Measurements from ENCODE around the gene FXN. TPM values are rescaled to one million over a fixed set of nuclear protein-coding genes. Genes with fewer than 3 reads are reported as not detected.

The FXN gene
- polyA plus RNA-seq, 3 donors = 9.1 to 27.3 (median 15.9) TPM

DNA sequence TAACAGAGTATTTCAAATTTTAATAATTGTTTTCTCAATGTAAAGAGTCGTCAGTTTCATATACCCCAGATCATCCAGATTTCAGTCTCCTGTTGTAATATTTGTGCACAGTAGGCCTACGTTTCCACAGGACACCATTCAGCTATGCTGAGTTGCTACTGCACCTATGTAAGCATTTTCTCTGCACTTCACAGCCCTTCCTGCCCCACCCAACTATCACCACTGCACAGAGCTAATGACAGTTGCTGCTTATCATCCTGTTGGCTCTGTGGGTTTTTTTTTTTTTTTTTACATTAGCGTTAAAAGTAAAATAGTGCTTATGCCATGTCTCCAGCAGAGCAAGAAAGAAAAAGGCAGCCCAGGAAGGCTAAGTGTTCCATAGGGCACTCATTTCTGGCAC, 15.7 kb upstream of the FXN start:
- no peak overlapping the region for H3K4me3 Mint-ChIP-seq

DNA sequence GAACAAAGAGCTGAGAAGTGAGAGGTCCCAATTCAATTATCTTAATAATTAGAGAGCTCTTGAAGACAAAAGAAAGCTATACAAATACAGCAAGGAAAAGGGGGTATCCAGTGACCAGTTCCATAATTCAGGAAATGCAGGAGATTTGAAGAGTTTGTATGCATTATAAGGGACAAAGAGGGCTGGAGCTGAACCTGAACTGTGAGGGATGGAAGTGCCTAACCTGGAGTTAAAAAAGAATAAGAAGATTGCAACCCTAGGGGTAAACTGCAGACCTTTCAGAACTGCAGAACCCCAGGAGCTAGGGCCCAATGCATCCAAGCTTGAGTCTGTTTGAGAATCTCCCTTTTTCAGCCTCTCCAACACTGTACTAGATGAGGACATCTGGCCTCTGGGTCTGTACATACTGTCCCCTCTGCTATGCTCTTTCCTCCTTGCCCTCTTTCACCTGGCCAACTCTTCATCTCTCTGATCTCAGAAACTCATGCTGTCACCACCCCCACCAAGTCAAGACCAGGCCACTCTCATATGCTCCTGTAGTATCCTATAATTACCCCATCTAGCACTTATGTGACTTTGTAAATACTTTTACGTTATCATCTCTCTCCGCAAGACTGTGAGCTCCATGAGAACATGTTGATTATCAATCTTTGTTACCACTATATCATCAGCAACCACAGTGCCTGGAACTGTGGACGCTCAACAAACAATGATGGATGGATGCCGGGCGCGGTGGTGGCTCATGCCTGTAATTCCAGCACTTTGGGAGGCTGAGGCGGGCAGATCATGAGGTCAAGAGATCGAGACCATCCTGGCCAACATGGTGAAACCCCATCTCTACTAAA, 15.0 kb upstream of the FXN start:
- no peak overlapping the region for H3K9ac ChIP-seq (ENCODE audit: insufficient read depth, low read length, poor library complexity, severe bottlenecking)
- 79% methylated on average over 2 of the region's 8 CpGs for WGBS (ENCODE audit: insufficient coverage)
- Mint-ChIP-seq H3K9me3 (peaks cover 0 to 3% (median 0%) of the 10 kb centered on the region in 7 donors), H3K27me3 (ENCODE audit: low read depth in 3 of 3) (peaks cover 1 to 8% (median 5%) of the 10 kb centered on the region in 3 donors), H3K27ac (no peak overlapping the region), H3K36me3 (no peaks in the 10 kb centered on the region), H3K4me1 (peaks cover 9% of the 10 kb centered on the region), H3K4me3 (no peak overlapping the region)
- TF ChIP-seq, protein P1, sequence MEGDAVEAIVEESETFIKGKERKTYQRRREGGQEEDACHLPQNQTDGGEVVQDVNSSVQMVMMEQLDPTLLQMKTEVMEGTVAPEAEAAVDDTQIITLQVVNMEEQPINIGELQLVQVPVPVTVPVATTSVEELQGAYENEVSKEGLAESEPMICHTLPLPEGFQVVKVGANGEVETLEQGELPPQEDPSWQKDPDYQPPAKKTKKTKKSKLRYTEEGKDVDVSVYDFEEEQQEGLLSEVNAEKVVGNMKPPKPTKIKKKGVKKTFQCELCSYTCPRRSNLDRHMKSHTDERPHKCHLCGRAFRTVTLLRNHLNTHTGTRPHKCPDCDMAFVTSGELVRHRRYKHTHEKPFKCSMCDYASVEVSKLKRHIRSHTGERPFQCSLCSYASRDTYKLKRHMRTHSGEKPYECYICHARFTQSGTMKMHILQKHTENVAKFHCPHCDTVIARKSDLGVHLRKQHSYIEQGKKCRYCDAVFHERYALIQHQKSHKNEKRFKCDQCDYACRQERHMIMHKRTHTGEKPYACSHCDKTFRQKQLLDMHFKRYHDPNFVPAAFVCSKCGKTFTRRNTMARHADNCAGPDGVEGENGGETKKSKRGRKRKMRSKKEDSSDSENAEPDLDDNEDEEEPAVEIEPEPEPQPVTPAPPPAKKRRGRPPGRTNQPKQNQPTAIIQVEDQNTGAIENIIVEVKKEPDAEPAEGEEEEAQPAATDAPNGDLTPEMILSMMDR (IDR thresholded peaks at IDR 0.05) = no peak
- intact Hi-C loops (cut with micrococcal nuclease) = loop anchor here (5.0 to 10.0 kb wide), 2 partner anchors 423 to 436 kb away; no protein-coding TSS in a partner anchor
- no peaks in the 10 kb centered on the region for H3K9me3 ChIP-seq (replicated peaks in 1 of 2; ENCODE audit: control insufficient read depth in 1 of 2, insufficient read depth in 1 of 2, low read length in 2 of 2)
- H4K20me1 ChIP-seq (ENCODE audit: insufficient read depth, low read length) = no peaks in the 10 kb centered on the region
- H3K79me2 ChIP-seq (ENCODE audit: insufficient read depth, low read length) = no peaks in the 10 kb centered on the region
- no peaks in the 10 kb centered on the region for H3K27me3 ChIP-seq (ENCODE audit: control insufficient read depth in 2 of 2, insufficient read depth in 2 of 2, low read length in 2 of 2)
- no peak overlapping the region for H3K27ac ChIP-seq (ENCODE audit: low read depth in 1 of 2, low read length in 2 of 2)
- H3K4me2 ChIP-seq (replicated peaks; ENCODE audit: extremely low read depth, low read length, poor library complexity, severe bottlenecking) = no peak overlapping the region
- no peak overlapping the region for H2AFZ ChIP-seq (ENCODE audit: insufficient read depth, low read depth, low read length, poor library complexity, severe bottlenecking)
- no peaks in the 10 kb centered on the region for H3K36me3 ChIP-seq (replicated peaks in 1 of 2; ENCODE audit: control insufficient read depth in 1 of 2, insufficient read depth in 2 of 2, low read length in 2 of 2)
- no peak overlapping the region for H3K4me3 ChIP-seq (replicated peaks in 1 of 3; ENCODE audit: low read depth in 2 of 3, low read length in 3 of 3)
- no peaks in the 10 kb centered on the region for H3K4me1 ChIP-seq (ENCODE audit: control insufficient read depth in 1 of 2, insufficient read depth in 2 of 2, low read length in 2 of 2)
- DNase-seq = no peak

More for the DNA sequence above, 15.7 kb upstream of the FXN start:
- H3K36me3 ChIP-seq (replicated peaks in 1 of 2; ENCODE audit: control insufficient read depth in 1 of 2, insufficient read depth in 2 of 2, low read length in 2 of 2) = no peaks in the 10 kb centered on the region
- Mint-ChIP-seq H3K36me3 (no peaks in the 10 kb centered on the region), H3K27me3 (ENCODE audit: low read depth in 3 of 3) (peaks cover 5 to 8% (median 5%) of the 10 kb centered on the region in 3 donors), H3K27ac (no peak overlapping the region), H3K4me1 (peaks cover 9% of the 10 kb centered on the region), H3K9me3 (peaks cover 0 to under 1% (median 0%) of the 10 kb centered on the region in 7 donors)
- H3K4me2 ChIP-seq (replicated peaks; ENCODE audit: extremely low read depth, low read length, poor library complexity, severe bottlenecking) = no peak overlapping the region
- intact Hi-C loops (cut with micrococcal nuclease) = loop anchor here (5.0 to 10.0 kb wide), 2 partner anchors 423 to 435 kb away; no protein-coding TSS in a partner anchor
- no peak overlapping the region for H3K9ac ChIP-seq (ENCODE audit: insufficient read depth, low read length, poor library complexity, severe bottlenecking)
- H3K4me3 ChIP-seq (replicated peaks in 1 of 3; ENCODE audit: low read depth in 2 of 3, low read length in 3 of 3) = no peak overlapping the region
- H2AFZ ChIP-seq (ENCODE audit: insufficient read depth, low read depth, low read length, poor library complexity, severe bottlenecking) = no peak overlapping the region
- H3K79me2 ChIP-seq (ENCODE audit: insufficient read depth, low read length) = no peaks in the 10 kb centered on the region
- no peak overlapping the region for H3K27ac ChIP-seq (ENCODE audit: low read depth in 1 of 2, low read length in 2 of 2)
- no CpG with 5 or more reads among the region's 3 CpGs for WGBS (ENCODE audit: insufficient coverage)
- H3K4me1 ChIP-seq (ENCODE audit: control insufficient read depth in 1 of 2, insufficient read depth in 2 of 2, low read length in 2 of 2) = no peaks in the 10 kb centered on the region
- H4K20me1 ChIP-seq (ENCODE audit: insufficient read depth, low read length) = no peaks in the 10 kb centered on the region
- H3K27me3 ChIP-seq (ENCODE audit: control insufficient read depth in 2 of 2, insufficient read depth in 2 of 2, low read length in 2 of 2) = no peaks in the 10 kb centered on the region
- DNase-seq = no peak
- no peaks in the 10 kb centered on the region for H3K9me3 ChIP-seq (replicated peaks in 1 of 2; ENCODE audit: control insufficient read depth in 1 of 2, insufficient read depth in 1 of 2, low read length in 2 of 2)
- TF ChIP-seq, protein P1 (IDR thresholded peaks at IDR 0.05) = no peak
